Mesenteric fat pad (tissue), 1 donor: Measurements from ENCODE around the gene EXOC4. TPM values are rescaled to one million over a fixed set of nuclear protein-coding genes. Genes with fewer than 3 reads are reported as not detected.
"Not testable (repeated sequence)": the region's sequence is repeated elsewhere in the genome, so short reads cannot be mapped to it uniquely, and the experiment has no call there.

Source experiments
- DNase-seq: peaks from one replicate; pipeline ENCODE4 v3.0.0-alpha.2; 2020; ENCODE audit warnings: low spot score
- total RNA-seq: library from RNA; stranded (reverse); fragmentation: NEBNext Ultra II Directional; extraction: Animal tissue kit (Norgen Biotek cat#: 25700); gene quantifications from one replicate; pipeline ENCODE4 v1.2.1, GENCODE V29; 2021
- donor health status: DM: yes; HTN: yes; CAD: no.

EXOC4 gene
- total RNA-seq, 1 donor from 2014 or later = 79.3 TPM

GRCh38 chr7:133275008-133275407 is 22.1 kb downstream of the EXOC4 start:
- no peak for DNase-seq

DNA sequence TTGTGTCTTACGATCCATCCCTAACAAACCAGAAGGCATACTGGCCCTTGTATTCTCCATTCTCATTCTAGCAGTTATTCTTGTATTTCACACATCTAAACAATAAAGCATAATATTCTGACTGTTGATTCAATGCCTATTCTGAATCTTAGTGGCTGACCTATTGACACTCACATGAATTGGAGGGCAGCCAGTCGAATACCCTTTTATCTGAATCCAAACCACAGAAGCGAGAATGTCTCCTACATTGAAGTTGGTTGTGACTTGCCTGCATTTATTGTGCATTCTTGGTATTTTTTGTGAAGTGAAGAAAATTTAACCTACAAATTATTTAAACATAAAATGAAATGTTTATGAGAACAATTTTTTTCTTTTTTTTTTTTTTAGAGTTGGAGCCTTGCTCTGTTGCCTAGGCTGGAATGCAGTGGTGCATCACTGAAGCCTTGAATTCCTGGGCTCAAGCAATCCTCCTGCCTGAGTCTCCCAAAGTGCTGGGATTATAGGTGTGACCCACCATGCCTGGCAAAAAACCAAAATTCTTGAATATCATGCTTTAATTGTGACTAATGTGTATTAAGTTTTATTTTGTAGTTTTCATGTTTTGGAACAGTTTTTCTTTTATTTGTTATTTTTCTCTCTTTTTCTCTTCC is 22.7 kb downstream of the EXOC4 start:
- no peak for DNase-seq

GRCh38 chr7:133278975-133279374 is 26.1 kb downstream of the EXOC4 start:
- DNase-seq = not testable (repeated sequence)

DNA sequence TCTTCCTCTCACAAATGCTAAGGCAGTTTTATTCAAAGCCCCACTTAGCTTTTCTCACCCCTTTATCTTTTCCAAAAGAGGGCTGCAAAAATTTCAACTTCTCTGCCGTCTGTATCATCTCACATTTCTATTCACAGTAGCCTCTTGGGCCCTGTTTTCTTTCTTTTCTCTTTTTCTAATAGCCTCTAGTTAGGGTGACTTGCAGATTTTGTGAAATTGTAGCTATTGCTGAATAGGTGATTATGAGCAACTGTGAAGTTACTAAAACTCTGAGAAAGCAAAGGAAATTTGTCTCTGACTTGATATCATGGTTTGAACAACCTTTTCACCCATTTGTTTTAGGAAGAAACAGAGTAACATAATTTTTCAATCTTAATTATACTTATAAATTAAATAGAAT is 29.2 kb downstream of the EXOC4 start:
- no peak for DNase-seq

- DNase-seq = no peak
Measured at GRCh38 chr7:133284092-133284491, 31.2 kb downstream of the EXOC4 start.

- no peak for DNase-seq
Measured at GRCh38 chr7:133288970-133289369, 36.1 kb downstream of the EXOC4 start.

- no peak for DNase-seq
Measured at GRCh38 chr7:133290041-133290440, 37.2 kb downstream of the EXOC4 start.

DNA sequence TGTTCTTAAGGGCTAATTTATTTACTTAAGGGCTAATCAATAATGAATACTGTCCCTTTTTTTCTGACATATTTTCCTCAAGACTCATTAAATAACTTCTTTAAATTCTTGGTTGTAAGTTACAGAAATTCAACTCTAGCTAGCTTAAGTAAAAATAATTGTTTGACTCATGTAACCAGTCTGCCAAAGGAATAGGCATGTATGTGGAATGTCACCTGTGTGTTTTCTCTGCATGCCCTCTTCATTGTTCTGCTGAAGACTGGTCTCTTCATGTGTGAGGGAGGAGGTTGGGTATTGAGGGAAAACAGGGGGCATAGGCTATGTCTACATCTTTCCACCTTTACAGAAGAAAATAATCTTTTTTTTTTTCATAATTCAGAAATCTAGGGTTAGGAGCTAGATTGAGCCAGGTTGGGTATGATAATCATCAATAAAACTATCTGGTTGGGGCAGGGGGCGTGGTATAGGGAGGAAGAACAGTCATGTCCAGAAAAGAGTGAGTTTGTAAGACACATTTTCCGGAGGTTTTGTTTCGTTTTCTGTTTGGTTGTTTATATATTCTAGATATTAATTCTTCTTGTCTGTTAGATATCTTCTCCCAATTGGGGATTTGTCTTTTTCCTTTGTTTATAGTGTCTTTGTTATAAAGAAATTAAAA is 37.9 kb downstream of the EXOC4 start:
- no peak for DNase-seq

DNA sequence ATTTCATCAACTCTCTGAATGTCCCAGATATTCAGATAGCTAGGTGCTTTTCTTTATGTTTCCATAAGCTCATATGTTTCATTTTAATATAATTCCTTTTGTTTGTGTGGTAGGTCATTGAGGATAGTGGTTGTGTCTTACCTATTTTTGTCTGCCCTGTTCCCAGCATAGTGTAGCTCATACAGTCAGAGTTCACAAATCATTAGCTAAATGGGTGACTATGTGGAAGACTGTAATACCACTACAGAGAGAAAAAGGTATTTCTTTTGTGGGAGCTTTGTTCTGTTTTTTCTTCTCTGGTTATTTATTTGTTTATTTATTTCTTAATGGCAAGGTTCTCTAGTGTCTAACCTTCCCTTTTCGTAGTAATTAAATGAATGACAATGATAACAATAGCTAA is 39.8 kb downstream of the EXOC4 start:
- no peak for DNase-seq

DNA sequence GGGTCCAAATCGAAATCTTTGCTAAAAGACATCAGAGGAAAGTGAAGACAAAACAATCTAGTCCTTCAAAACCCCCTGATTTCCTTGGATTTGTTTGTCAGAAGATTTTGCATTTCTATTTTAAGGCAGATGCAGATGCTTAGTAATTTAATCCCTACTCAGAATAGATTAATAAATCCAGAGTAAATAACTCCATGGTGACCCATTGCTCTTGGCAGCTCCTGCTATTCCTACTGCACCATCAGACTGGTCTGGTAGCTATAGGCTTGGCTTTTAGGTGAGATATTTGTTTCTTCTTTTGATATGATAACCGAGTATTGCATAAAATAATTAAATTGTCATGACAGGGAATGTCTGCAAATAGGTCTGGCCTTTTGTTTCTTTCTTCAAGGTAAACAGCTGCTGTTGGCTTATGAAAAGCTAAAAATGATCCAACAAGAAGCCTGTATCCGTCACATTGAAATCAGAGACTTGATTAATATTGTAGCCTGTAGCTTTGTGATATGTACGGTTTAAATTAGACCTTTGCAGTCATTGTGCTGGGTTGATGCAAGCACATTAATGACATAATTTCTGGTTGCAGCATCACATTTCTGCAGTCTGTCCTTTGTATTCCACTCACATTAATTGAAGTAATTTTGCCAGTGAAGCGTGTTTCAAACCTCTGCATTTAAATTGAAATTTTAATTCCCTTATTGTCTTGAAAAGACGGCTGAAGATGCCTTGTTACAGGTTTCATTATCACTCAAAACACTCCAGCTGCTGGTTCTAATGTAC is 40.7 kb downstream of the EXOC4 start:
- DNase-seq = no peak

GRCh38 chr7:133294234-133294633 is 41.4 kb downstream of the EXOC4 start:
- DNase-seq = no peak

GRCh38 chr7:133295484-133295883 is 42.6 kb downstream of the EXOC4 start:
- no peak for DNase-seq

GRCh38 chr7:133297093-133297492 is 44.2 kb downstream of the EXOC4 start:
- DNase-seq = no peak

DNA sequence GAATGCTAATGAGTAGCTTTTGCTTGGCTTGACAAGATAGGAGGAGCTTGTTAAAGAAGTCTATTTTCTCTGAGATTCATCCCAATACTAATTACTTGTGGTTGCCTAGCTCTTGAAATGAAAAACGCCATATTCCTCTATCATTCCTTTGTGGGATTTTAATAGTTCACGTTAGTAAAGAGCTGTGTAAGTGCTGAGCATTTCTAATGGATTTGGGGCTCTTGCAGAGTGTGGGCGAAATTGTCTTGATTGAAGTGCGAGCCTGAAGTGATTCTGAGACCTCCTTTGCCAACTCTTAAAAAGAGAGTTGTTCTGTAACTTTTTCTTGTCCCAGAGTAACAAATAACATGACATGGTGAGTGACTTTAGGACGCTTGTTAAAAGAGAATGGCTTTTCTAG is 45.2 kb downstream of the EXOC4 start:
- DNase-seq = no peak

DNA sequence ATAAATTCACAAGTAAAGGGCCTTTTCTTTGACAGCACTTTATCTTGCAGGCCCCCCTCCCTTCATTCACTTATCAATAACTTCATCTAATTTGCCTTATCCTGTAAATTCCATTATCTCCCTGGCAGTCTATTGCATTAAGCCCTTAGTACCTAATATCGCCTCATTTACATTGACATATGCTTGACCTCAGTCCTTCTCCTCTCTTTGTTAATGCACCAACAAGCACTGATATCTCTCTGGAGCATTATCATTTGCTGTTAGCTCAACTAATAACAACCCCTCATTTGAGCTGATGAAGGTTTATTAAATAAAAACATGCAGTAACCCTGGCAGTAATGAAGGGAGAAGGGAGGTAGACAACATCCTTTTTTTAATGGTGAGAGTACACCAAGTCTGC is 46.8 kb downstream of the EXOC4 start:
- no peak for DNase-seq

GRCh38 chr7:133300088-133300487 is 47.2 kb downstream of the EXOC4 start:
- no peak for DNase-seq

DNA sequence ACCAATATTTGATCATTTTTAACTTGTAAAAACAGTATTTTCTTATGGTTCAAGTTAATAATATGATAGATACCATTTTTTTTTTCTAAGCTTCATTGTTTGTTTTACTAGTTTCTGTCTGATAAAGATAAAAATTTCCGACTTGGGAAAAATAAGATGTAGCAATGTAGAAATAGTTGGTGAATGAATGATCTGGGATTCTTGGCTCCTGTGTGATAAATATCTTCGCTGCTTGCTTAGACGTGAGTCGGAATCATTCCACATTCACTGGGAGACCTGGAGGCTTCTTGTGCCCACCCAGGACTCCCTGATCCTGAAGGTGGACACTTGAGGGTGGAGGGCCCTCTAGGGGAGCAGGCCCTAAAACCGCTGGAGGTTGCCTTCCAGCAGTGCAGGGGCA is 47.9 kb downstream of the EXOC4 start:
- no peak for DNase-seq

- no peak for DNase-seq
Measured at GRCh38 chr7:133301444-133301843, 48.6 kb downstream of the EXOC4 start.

DNA sequence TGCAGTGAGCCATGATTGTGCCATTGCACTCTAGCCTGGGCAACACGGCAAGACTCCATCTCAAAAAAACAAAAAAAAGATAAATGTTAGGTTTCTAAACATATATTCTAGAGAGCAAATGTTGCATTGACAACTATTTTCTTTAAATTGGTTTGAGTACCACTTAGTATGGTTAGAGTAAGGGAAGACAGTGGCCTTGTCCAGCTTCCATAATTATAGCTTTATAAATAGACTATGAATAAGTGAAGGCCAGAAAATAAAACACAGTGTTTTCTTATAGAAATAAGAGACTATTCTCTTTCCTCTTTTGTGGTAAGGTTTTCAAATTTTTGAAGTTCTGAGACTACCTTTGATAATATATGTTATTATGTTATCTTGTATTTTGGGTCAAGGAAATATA is 50.5 kb downstream of the EXOC4 start:
- DNase-seq = no peak

DNA sequence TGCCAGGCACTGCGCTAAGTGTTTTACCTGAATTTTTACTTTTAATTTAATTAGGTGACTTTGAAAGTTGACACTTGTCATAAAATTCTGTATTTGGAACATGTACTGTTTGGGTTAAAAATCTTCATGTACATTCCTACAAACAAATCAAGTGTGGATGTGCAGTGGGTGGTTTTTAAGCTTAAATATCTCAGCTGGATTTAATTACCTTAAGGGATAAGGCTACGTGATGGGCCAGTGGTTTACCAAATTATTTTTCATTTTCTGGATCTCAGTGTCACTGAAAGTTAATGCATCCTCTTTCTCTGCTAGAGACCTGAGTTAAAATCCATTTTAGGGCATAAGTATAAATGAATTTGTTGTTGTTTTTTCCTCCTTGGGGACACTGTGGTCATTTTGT is 51.1 kb downstream of the EXOC4 start:
- no peak for DNase-seq

DNA sequence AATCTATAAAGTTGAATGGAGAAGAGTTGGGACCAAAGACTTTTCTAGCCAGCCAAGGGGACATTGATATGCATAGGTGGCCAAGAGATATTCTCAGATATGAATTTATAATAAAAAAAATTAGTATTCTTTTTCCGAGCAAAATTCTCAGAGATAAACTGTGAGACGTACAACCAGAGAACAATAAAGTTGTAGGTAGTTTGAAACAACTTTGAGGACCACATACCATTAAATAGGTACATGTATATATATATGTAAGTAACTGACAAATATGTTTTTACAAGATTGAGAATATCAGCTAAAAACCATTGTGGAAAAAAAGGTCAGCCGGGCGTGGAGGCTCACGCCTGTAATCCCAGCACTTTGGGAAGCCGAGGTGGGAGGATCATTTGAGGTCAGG is 56.5 kb downstream of the EXOC4 start:
- no peak for DNase-seq

- DNase-seq = no peak
Measured at GRCh38 chr7:133310232-133310862, 57.5 kb downstream of the EXOC4 start.
